Cardiac fibroblast (primary cell): ENCODE results near the gene AFF3.
A peak's percentile ranks its signal among the peaks of the same experiment; 100 is the strongest.

Experiments
- DNase-seq, 2 donors: peaks; one replicate each; pipeline versions ENCODE4 v3.0.0 to v3.0.0-alpha.2; 2010; ENCODE audit warnings: low read depth in 2 of 2
- H3K4me3 ChIP-seq, 2 donors: replicated peaks in 1 of 2; 1 replicate in 1 of 2; 2 replicates in 1 of 2; pipeline ENCODE4 v1.5.1; 2011; ENCODE audit warnings: low read depth in 2 of 2, low read length in 2 of 2, mild to moderate bottlenecking in 2 of 2, moderate library complexity in 1 of 2
- CTCF ChIP-seq: IDR thresholded peaks from one replicate; pipeline ENCODE4 v1.5.1; 2011; ENCODE audit warnings: low read depth, mild to moderate bottlenecking, low read length, inconsistent platforms

AFF3 gene

GRCh38 chr2:99808361-99809200, 333.8 kb downstream of the AFF3 start:
- DNase-seq: peak in 1 of 2 donors; percentile 25
- no peak overlapping the region for H3K4me3 ChIP-seq
- TF ChIP-seq CTCF: no peak

GRCh38 chr2:99806758-99807157, 335.6 kb downstream of the AFF3 start:
- H3K4me3 ChIP-seq: no peak overlapping the region
- peak; percentile 23 to 74 for DNase-seq

GRCh38 chr2:99805930-99806476, 336.4 kb downstream of the AFF3 start:
- H3K4me3 ChIP-seq: no peak overlapping the region
- DNase-seq: no peak
- TF ChIP-seq CTCF: no peak

More at GRCh38 chr2:99806758-99807157, 335.6 kb downstream of the AFF3 start:
- no peak for TF ChIP-seq CTCF

GRCh38 chr2:99803846-99804245, 338.5 kb downstream of the AFF3 start:
- DNase-seq: no peak
- no peak overlapping the region for H3K4me3 ChIP-seq
- no peak for TF ChIP-seq CTCF

GRCh38 chr2:99802734-99803133, 339.7 kb downstream of the AFF3 start:
- DNase-seq: no peak
- no peak overlapping the region for H3K4me3 ChIP-seq
- TF ChIP-seq CTCF: no peak

GRCh38 chr2:99801327-99801901, 341.0 kb downstream of the AFF3 start:
- DNase-seq: no peak
- no peak overlapping the region for H3K4me3 ChIP-seq
- TF ChIP-seq CTCF: no peak
